GM12878 (cell line): ENCODE results near the gene MPZL3. TPM values are rescaled to one million over a fixed set of nuclear protein-coding genes. Genes with fewer than 3 reads are reported as not detected.
A peak's percentile ranks its signal among the peaks of the same experiment; 100 is the strongest.

Source experiments
- CEBPZ ChIP-seq: fragments of 150-350 bp; IDR thresholded peaks from 2 replicates; pipeline ENCODE4 v1.6.1; 2016; ENCODE audit warnings: low read depth, low read length
- FOXK2 ChIP-seq: fragments of 450-650 bp; IDR thresholded peaks from 2 replicates; pipeline ENCODE4 v1.6.1; 2017; ENCODE audit warnings: mild to moderate bottlenecking, moderate library complexity
- FOXM1 ChIP-seq: IDR thresholded peaks from 2 replicates; pipeline ENCODE4 v1.6.1; 2012; ENCODE audit warnings: low read depth, mild to moderate bottlenecking, inconsistent platforms, low read length, moderate library complexity
- IKZF1 ChIP-seq: fragments of 450-650 bp; conservative IDR thresholded peaks from 2 replicates; pipeline ENCODE4 v1.6.1; 2017; ENCODE audit warnings: antibody characterized with exemption, mild to moderate bottlenecking
- IRF4 ChIP-seq: IDR thresholded peaks from 2 replicates; pipeline ENCODE4 v1.6.1; 2011; ENCODE audit warnings: low read depth, low read length
- JUNB ChIP-seq: IDR thresholded peaks from 2 replicates; pipeline ENCODE4 v1.6.1; 2016; ENCODE audit warnings: antibody characterized with exemption, mild to moderate bottlenecking
- KAT2A ChIP-seq: conservative IDR thresholded peaks from 2 replicates; pipeline ENCODE4 v1.6.1; 2011; ENCODE audit warnings: low read depth, low read length; ENCODE audit not compliant: control insufficient read depth
- KLF5 ChIP-seq: fragments of 450-650 bp; IDR thresholded peaks from 2 replicates; pipeline ENCODE4 v1.6.1; 2014; ENCODE audit warnings: mild to moderate bottlenecking; ENCODE audit not compliant: partially characterized antibody
- LARP7 ChIP-seq: fragments of 450-650 bp; IDR thresholded peaks from 2 replicates; pipeline ENCODE4 v1.6.1; 2017; ENCODE audit warnings: mild to moderate bottlenecking
- MEF2B ChIP-seq: fragments of 450-650 bp; IDR thresholded peaks from 2 replicates; pipeline ENCODE4 v1.6.1; 2018; ENCODE audit warnings: mild to moderate bottlenecking, moderate library complexity; ENCODE audit not compliant: partially characterized antibody, poor library complexity, severe bottlenecking
- PML ChIP-seq: IDR thresholded peaks from 2 replicates; pipeline ENCODE4 v1.6.1; 2012; ENCODE audit warnings: low read length, inconsistent platforms
- RBBP5 ChIP-seq: fragments of 200-600 bp; sonication (generic); conservative IDR thresholded peaks from 2 replicates; pipeline ENCODE4 v1.6.1; 2016
- RELA ChIP-seq: fragments of 450-650 bp; IDR thresholded peaks from 2 replicates; pipeline ENCODE4 v1.8.0; 2014; ENCODE audit warnings: borderline replicate concordance; ENCODE audit not compliant: partially characterized antibody
- REST ChIP-seq: IDR thresholded peaks from 2 replicates; pipeline ENCODE4 v1.6.1; 2012; ENCODE audit warnings: mild to moderate bottlenecking, low read depth, low read length
- RFX5 ChIP-seq: IDR thresholded peaks from 2 replicates; pipeline ENCODE4 v1.6.1; 2011; ENCODE audit warnings: low read depth, low read length, improper control_type of control experiment
- SMARCA5 ChIP-seq: fragments of 450-650 bp; IDR thresholded peaks from 2 replicates; pipeline ENCODE4 v1.6.1; 2017; ENCODE audit warnings: mild to moderate bottlenecking
- SMC3 ChIP-seq: IDR thresholded peaks from 2 replicates; pipeline ENCODE4 v1.6.1; 2011; ENCODE audit warnings: low read length, improper control_type of control experiment, borderline replicate concordance
- SUZ12 ChIP-seq: fragments of 200-600 bp; sonication (generic); IDR thresholded peaks from one replicate; pipeline ENCODE4 v1.6.1; 2018; ENCODE audit warnings: antibody characterized with exemption, mild to moderate bottlenecking; ENCODE audit not compliant: unreplicated experiment
- TCF12 ChIP-seq: IDR thresholded peaks from 2 replicates; pipeline ENCODE4 v1.6.1; 2011; ENCODE audit warnings: low read depth, mild to moderate bottlenecking, low read length
- ZNF622 ChIP-seq: fragments of 450-650 bp; IDR thresholded peaks from 2 replicates; pipeline ENCODE4 v1.6.1; 2017; ENCODE audit warnings: mild to moderate bottlenecking, inconsistent platforms
- ZZZ3 ChIP-seq: IDR thresholded peaks from 2 replicates; pipeline ENCODE4 v1.6.1; 2011; ENCODE audit warnings: low read depth; ENCODE audit not compliant: control insufficient read depth, insufficient read length
- polyA plus RNA-seq, 11 experiments: library from polyadenylated mRNA; depleted of rRNA in 4 of 11; unstranded in 6 of 11; stranded (reverse) in 5 of 11; fragments of >200 nt; fragmentation: Nextera tagmentation in 4 of 11; fragmentation: Illumina TruSeq in 1 of 11; extraction: Ambion mirVana in 4 of 11; extraction: Trizol in 1 of 11; gene quantifications; 1 replicate in 1 of 11; 2 replicates in 10 of 11; pipeline versions ENCODE4 v1.2.1 to v1.2.3, GENCODE V29; 2011 to 2016; ENCODE audit warnings: inconsistent platforms in 2 of 11, missing spikeins in 2 of 11, low read depth in 1 of 11
- total RNA-seq, 4 experiments: library from RNA; depleted of rRNA in 3 of 4; stranded (reverse); fragments of >200 nt in 3 of 4; fragmentation: Illumina TruSeq in 1 of 4; extraction: Trizol in 1 of 4; gene quantifications; 2 replicates each; pipeline versions ENCODE4 v1.2.1 to v1.2.3, GENCODE V29; 2013 to 2021
- TF ChIP-seq, protein P1 (sequence below), 3 experiments: IDR thresholded peaks in 2 of 3; conservative IDR thresholded peaks in 1 of 3; 2 replicates each; pipeline ENCODE4 v1.5.1; 2011; ENCODE audit warnings: low read depth in 3 of 3, low read length in 3 of 3, mild to moderate bottlenecking in 3 of 3, control low read depth in 2 of 3, moderate library complexity in 2 of 3, inconsistent platforms in 1 of 3, mixed read lengths in 1 of 3; ENCODE audit not compliant: control insufficient read depth in 2 of 3, insufficient read depth in 1 of 3; ENCODE audit errors: extremely low read depth in 1 of 3
- TF ChIP-seq, protein P2 (sequence below): IDR thresholded peaks from 2 replicates; pipeline ENCODE4 v1.6.1; 2012; ENCODE audit warnings: low read depth, low read length, improper control_type of control experiment

MPZL3 gene
- total and polyA plus RNA-seq, 10 of the 15 experiments (the other 5 are each of a cell fraction or from before 2014, with no cell fraction given): 2.1 to 7.5 (median 6.2) TPM

DNA sequence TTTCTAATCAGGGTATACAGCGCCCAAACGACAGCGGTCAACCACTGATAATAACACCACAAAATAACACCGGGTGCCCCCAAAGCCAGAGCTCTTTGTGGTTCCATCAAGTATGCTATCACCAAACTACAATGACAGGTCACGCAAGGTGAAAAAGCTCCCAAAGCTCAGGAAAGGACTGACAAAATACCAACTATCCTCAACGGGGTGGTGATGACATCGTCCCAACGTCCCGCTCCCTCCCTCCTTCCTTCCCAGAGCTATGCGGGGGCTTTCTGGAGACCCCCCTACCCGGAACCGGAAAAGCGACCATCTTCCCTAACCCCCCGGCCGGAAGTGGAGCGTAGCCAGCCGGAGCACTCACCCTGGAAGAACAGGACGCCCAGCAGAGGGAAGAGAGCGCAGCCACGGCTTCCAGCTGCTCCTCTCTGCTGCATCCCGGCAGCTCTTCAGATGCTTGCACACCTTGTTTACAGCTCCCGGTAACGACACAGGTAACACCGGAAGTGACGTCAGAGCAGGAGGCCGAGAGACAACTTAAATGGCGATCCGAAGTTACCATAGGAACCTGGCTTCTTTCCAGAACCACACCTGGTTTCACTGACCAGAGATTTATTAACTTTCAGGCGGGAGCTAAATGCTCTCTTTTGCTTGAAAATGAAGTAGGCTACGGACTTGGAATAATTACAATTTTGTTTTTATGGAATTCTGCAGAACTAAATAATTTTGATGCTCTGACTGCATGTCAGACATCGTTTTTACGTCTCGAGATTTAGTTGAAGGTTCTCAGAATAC, at the start of gene MPZL3 (continued):
- TF ChIP-seq SMARCA5: no peak; the same call in 1 of the 2 replicates
- no peak; the same call in 1 of the 2 replicates for TF ChIP-seq TCF12
- no peak for TF ChIP-seq SUZ12
- TF ChIP-seq RELA: peak; percentile 58
- TF ChIP-seq SMC3: no peak
- peak; percentile 79 for TF ChIP-seq KLF5
- no peak for TF ChIP-seq RFX5
- no peak for TF ChIP-seq KAT2A
- TF ChIP-seq FOXM1: no peak; the same call in 1 of the 2 replicates
- no peak for TF ChIP-seq ZNF622
- no peak for TF ChIP-seq JUNB
- peak; percentile 86 for TF ChIP-seq IKZF1
- no peak for TF ChIP-seq REST
- TF ChIP-seq, protein P1, sequence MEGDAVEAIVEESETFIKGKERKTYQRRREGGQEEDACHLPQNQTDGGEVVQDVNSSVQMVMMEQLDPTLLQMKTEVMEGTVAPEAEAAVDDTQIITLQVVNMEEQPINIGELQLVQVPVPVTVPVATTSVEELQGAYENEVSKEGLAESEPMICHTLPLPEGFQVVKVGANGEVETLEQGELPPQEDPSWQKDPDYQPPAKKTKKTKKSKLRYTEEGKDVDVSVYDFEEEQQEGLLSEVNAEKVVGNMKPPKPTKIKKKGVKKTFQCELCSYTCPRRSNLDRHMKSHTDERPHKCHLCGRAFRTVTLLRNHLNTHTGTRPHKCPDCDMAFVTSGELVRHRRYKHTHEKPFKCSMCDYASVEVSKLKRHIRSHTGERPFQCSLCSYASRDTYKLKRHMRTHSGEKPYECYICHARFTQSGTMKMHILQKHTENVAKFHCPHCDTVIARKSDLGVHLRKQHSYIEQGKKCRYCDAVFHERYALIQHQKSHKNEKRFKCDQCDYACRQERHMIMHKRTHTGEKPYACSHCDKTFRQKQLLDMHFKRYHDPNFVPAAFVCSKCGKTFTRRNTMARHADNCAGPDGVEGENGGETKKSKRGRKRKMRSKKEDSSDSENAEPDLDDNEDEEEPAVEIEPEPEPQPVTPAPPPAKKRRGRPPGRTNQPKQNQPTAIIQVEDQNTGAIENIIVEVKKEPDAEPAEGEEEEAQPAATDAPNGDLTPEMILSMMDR (IDR thresholded peaks at IDR 0.05 in 2 of 3, conservative IDR thresholded peaks at IDR 0.05 in 1 of 3; ENCODE audit: control insufficient read depth in 2 of 3, extremely low read depth in 1 of 3, insufficient read depth in 1 of 3, low read depth in 3 of 3, low read length in 3 of 3): no peak
- TF ChIP-seq, protein P2, sequence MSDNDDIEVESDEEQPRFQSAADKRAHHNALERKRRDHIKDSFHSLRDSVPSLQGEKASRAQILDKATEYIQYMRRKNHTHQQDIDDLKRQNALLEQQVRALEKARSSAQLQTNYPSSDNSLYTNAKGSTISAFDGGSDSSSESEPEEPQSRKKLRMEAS: no peak
- peak; percentile 70 for TF ChIP-seq MEF2B
- no peak for TF ChIP-seq RBBP5
- TF ChIP-seq FOXK2: no peak
- no peak for TF ChIP-seq IRF4
- peak; percentile 61; the same call in 1 of the 2 replicates for TF ChIP-seq LARP7
- peak; percentile 73 for TF ChIP-seq PML
- TF ChIP-seq CEBPZ: no peak
- TF ChIP-seq ZZZ3: no peak
